GM21360 (cell line): Measurements from ENCODE around the gene PDGFB.

Source experiments
- ATAC-seq: cut with Tn5 transposase; IDR thresholded peaks from one replicate; pipeline ENCODE4 v1.9.1; 2021; ENCODE audit warnings: mild to moderate bottlenecking, moderate library complexity; ENCODE audit not compliant: unreplicated experiment

PDGFB gene

GRCh38 chr22:39240831-39241793 lies 3.7 kb downstream of the PDGFB start:
- ATAC-seq: no peak

- ATAC-seq: no peak
Measured at GRCh38 chr22:39239561-39240423, 5.0 kb downstream of the PDGFB start.

DNA sequence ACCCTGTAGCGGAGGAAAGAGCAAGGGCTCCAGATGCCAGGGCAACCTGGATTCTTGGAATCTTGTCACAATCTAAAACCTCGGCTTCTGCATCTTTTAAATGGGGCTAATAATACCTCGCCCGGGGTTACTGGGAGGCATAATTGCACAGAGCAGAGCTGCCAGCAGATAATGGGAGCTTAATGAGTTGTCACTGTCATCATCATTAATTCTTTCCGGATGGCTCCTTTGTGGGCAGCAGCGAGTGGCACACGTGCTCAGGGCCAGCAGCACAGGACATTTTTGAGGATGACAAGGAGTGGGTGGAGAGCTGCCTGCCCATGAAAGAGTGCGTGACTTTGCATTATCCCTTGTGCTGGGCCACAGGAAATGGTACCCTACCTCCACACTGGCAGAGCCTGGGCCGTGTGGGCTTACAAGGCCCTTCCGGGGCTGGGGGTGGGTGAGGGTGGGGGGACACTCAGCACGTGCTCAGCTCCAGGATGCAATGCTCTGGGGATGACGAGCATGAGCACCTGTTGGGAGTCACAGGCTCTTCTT lies 5.7 kb downstream of the PDGFB start:
- ATAC-seq: no peak

GRCh38 chr22:39238561-39238960 lies 6.2 kb downstream of the PDGFB start:
- no peak for ATAC-seq

DNA sequence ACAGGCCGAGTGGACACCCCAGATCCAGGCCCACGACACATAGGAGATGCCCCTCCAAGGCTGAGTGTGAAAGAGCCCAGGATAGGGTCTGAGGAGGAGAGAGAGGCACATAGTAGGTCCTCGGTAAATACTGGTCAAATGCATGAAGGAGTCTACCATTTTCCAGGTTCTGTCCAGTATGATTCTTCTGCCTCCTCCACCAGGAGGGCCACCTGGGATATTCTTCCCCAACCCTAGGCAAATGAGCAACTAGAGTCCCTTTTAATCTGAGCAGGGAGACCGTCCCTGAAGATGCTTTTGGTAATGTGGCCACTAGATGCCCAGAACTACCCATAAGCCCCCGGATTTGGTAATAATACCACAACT lies 6.7 kb downstream of the PDGFB start:
- ATAC-seq: no peak

- no peak for ATAC-seq
Measured at GRCh38 chr22:39237318-39238100, 7.3 kb downstream of the PDGFB start.

GRCh38 chr22:39236321-39237317 lies 8.2 kb downstream of the PDGFB start:
- ATAC-seq: no peak

DNA sequence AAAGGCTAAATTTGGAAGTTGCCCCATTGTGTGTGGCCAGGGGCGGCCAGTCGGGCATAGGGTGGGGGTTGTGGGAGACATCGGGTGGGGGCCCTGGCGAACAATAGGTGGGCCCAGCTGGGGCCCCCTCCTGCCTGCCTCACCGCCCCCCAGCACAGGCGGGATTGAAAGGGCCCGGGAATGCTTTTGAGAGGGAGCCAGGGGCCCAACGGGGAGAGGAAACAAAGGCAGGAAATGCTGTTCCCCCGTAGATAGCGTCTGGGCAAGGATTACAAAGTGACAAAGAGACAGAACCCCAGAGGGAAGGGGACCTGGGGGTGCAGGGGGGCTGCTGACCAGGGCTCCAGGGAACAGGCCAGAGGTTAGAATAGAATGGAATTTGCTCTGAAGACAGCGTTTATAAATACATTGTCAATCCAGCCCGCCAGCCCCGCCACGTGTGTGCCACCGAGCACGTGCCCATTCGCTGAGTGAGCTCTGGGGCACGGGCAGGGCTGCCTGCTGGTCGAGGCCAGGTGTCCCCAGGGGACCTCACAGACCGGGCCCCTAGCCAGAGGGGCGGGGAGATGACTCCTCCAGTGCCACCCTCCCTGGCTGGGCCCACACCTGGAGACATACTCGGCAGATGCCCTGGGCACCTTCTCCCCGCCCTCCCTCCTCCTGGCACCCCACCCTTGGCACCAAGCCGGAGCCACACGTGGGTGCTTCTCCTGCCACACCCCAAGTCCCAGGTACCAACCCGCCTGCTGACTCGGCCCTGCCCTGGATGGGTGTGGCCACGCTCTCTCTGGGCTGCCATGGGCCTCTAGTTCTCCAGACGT lies 9.7 kb downstream of the PDGFB start:
- no peak for ATAC-seq

DNA sequence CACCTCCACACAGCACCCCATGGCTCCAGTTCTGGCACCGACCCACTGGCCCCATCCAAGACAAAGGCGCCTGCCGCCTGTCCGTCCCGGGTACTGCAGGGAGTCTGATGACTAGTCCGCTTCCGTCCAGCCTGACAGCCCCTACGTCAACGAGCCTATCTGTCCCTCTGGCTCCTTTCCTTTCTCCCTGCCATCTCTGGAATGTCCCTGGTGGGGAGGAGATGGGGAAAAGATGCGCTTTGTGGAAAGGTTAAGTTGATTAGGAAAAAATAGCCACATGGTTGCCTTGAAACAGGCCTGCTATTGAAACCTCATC lies 10.4 kb downstream of the PDGFB start:
- ATAC-seq: no peak

GRCh38 chr22:39233710-39234471 lies 10.9 kb downstream of the PDGFB start:
- ATAC-seq: no peak

DNA sequence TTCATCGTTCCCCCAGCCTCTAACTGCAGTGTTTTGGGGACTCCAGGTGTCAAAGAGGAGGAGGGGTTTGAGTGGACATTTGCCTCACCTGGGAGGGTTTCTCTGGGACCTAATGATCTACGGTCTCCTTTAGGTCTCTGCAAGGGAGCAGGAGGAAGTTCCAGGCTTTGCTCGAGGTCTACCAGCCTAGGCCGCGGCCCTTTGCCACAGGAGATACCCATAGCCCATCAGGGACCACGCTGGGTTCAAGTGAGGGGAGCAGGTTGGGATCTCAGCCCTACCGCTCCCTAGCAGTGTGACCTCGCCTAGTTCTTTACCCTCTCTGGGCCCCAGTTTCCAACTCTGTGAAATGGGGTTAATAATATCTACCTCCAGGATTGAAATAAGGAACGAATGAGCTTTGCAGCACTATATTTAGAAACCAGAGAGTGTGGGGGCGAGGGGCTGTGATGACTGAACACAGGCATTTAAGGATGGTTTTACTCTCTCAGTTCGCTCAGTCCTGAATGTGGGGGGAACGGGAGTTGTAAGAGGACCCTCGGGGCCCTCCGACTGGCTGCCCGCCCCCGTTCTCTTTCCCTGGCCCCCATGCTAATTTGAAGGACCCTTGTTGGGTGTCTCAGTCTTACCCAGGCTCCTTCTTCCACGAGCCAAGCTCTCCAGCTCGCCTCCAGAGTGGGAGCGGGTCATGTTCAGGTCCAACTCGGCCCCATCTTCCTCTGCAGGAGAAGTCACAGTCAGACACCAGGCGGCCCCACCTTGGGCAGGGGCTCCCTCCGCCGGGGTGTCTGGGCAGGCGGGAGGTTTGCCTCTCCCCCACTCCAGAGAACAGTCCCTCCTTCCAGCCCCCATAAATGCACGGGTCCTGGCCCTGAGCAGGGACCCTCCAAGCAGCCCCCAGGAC lies 11.7 kb downstream of the PDGFB start:
- no peak for ATAC-seq

DNA sequence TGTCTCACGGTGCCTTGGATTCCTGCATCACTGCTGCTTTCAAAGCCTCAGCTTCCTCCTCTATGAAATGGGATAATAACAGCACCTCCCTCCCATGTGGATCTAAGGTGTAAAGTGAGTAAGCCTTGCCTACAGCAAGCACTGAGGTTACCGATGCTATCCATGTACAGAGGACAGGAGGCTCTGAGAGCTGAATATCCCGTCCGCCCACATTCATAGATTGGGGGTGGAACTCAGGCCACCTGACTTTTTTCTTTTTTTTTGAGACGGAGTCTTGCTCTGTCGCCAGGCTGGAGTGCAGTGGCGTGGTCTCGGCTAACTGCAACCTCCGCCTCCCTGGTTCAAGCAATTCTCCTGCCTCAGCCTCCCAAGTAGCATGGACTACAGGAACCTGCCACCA lies 12.5 kb downstream of the PDGFB start:
- no peak for ATAC-seq

GRCh38 chr22:39231197-39231950 lies 13.4 kb downstream of the PDGFB start:
- no peak for ATAC-seq

DNA sequence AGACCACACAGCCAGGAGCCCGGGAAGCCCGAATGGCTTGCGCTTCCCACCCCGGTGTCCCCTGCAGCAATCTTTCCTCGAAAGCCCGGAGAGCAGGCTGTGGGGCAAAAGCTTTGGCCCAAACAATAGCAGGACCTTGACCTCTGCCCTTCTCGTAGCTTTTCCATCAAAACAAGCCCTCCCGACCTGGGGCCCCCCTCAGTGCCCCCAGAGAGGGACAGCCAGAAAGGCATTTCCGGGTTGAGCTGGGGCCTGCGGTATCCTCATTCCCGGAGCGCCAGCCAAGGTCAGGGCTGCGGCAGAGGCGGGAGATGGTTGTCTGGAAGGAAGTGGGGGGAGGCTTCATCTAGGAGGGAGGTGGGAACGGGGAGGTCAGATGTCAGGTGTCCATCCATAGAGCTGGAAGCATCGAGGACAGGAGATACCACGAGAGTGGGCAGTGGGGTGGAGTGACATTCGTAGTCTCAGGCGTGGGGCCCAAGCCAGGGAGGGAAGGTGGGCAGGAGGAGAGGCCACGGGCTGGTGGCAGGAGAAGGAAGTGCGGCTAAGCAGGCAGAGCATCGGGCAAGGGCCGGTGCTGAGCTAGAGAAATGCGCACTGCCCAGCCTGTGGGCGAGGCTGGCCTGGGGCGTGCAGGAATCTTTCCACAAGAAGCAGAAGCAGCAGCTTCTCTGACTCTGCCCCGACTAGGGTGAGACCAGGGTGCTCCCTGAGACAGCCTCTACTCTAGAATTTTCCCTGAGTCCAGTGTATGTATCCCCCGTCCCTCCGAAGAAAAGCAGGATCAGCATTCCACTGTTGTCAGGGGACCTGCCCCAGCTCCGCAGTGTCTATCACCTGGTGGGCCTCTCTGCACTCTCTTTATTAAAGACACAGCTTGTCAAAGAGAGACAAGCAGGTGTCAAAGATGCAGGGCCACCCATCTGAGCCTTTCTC lies 14.3 kb downstream of the PDGFB start:
- no peak for ATAC-seq

DNA sequence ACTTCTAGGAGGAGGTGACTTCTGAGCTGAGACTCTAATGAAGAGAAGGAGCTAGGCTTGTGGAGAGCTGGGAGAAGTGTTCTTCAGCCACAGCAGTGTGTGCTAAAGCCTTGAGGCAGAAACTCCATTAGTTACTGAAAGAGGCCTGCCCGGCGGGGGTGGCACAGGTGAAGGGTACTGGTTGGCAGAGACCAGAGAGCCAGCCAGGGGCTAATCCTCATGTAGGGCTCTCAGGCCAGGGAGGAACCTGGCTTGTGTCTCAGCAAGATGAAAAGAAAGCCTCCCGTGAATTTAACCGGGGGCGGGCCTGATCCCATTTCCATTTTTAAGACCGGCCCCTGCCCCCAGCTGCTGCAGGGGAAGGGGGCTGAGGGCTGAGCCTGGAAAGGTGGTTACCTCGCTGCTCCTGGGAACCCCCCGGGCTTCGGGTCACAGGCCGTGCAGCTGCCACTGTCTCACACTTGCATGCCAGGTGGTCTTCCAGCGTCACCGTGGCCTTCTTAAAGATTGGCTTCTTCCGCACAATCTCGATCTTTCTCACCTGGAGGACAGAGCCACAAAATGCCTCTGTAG lies 15.0 kb downstream of the PDGFB start:
- no peak for ATAC-seq
